DMS 273 (cell line): Measurements from ENCODE around the gene BICD2.

Experiments used
- DNase-seq: peaks from one replicate; lab custom pipeline; 2025; ENCODE audit not compliant: unreplicated experiment; lab: John Stamatoyannopoulos, UW

Gene BICD2

DNA sequence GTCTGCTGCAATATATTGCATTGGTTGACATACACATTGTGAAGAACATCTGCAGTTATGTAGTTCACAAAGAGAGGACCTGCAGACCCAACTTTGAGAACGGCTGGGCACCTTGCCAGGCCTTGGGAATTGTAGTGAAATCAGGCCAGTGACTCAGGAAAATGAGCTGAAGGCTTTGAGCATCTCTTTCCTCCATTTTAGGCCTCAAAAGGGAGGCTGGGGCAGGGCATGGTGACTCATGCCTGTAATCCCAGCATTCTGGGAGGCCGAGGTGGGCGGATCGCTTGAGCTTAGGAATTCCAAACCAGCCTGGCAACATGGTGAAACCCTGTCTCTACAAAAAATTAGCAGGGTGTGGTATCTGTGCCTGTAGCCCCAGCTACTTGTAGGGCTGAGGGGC, 93.3 kb downstream of the BICD2 start:
- DNase-seq, result peak; percentile 57

DNA sequence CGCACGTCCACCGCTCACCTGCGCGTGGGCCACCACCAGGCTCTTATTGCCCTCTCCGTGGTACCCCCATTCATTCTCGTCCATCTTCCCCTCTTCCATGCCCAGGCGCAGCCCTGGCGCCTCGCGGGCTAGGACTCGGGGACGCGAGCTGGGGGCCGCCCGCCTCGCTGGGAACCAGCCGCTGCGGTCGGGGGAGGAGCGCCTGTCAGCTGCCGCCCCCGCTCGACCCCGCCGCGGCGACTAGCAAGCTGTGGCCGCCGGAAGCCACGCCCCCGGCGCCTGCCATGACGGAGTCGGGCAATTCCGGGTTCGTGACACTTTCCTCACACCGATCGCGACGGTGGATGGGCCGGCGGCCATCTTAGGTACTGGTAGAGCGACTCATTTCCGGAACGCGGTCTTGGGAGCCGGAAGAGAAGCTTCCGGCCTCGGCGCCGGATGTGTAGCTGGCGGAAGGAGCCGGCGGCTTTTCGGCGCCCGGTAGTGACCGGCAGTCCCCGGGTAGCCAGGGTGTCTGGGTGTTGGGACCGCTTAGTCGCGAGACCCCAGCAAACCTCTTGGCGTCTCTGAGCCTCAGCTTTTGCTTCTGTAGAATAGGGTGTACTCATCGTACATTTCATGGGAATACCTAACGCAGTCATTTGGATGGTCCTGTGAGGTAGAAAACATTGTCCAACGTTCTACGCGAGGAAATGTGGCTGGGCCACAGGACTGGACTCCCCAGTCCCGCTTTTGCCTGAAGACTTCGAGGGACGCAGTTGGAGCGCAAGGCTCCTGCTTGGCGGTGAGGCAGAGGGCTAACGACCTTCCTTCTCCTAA, 94.5 kb downstream of the BICD2 start, which contains the start of gene IPPK:
Gene IPPK, minus strand, starts transcription at position 242 of the 819 bp plus-strand sequence. Its CDS starts 143 bp downstream, at position 99.
- peak; percentile 99 for DNase-seq

DNA sequence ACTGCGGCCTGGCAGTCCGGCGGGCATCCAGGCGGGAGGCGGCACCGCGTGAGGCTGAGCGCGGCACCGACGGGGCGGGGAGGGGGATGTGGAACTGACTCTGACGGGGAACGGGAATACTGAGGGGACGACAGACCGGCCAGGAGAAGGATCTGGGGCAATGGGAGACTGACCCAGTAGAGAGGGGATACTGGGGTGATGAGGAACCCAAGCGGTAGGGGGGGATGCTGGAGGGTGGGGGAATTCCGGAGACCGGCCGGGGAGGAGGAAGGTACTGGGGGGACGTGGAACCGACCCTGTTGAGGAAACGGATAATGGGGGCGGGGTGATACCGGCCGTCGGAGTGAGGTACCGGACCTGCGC, 95.1 kb downstream of the BICD2 start:
- DNase-seq, result peak; percentile 49

DNA sequence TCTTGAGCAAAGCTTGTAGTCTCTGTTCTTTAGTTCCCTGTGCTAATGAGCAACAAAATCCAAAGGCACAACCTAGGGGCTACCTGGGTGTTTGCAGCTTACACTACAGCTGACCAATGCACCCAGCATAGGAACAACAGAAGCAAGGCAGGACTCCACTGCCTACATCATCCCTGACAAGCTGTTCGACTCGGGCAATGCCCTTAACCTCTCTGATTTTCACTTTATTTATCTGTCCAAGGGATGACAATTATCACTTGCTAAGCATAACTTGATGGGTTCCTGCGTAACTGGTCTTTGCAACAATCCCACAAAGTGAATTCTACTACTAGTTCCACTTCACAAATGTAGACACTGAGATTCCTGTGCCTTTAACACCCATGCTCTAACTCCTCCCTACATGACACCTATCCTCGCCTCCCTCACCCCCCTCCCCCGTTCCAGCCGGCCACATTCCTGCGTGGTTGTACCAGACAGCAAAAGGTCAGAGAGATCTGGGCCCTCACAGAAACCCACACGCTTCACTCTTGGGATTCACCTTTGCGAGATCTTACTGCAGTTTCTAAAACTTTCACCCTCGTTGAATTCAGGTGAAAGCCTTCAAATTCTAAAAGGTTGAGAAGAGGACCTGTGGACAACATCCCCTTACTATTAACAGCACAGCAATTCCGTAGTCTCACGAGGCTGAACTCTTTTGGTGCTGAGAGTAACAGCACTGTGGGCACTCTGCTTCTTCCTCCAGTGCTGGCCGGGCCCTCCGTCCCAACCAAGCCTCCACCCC, 95.7 kb downstream of the BICD2 start:
- DNase-seq, result peak; percentile 39

DNA sequence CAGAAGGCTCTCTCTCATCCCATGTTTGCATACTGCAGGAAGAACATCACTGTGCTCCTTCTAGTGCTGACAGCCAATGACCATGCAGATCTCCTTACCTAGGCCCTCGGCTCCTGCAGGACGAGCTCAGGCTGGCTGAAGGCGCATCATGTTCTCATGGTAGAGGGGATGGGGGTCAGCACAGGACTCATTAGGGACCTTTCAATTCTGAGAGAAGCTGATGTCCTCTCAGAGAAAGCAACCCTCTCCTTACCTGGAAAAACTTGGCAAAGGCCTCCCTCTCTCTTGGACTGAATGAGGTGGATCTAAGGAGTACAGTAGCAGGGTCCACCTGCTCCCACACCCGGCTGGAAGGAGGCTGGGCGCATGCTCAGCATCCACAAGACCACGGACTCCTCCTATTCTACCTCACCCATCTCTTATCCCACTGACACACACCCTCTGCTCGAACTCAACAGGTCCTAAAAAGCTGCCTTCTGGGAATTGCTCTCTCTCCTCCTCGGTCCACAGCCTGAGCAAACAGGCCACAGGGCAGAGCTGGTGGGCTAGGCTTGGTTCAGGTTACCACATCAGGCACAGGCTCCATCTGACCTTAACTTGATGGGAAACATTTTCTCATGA, 97.6 kb downstream of the BICD2 start:
- no peak for DNase-seq

DNA sequence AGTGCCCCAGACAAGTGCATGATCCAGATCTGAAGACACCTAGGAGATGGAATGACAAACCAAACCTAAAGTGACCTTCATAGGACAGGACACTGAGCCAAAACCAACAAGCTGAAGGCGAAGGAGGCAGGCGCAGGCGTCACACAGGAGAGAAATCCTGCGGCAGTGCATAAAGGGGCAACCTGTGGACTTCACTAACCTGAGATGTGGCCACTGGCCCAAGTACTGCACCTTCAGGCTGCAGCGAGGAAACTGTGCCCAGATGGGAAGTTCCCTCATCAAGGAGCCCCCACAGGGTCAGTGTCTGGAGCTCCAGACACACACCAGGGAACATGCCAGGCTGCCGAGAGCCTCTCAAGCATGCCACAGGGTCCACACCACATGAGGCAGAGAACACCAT, 98.4 kb downstream of the BICD2 start:
- no peak for DNase-seq

DNA sequence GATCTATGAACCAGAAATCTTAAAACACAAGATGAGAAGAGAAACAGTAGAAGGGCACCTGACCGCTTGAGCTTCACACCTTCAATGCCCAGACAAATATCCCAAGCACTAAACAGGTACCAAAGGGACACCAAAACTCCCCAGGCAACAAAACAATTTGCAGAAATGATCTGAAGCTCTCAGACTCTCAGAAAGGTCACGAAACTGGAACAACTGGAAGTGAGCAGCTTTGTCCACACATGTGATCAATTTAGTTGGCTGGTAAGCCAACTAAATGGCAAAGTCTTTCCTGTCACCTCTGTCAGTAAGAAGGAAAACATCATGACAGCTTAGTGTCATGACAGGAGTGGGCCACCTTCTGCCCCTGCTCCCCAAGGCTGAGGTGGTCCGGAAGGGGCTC, 98.8 kb downstream of the BICD2 start:
- no peak for DNase-seq

DNA sequence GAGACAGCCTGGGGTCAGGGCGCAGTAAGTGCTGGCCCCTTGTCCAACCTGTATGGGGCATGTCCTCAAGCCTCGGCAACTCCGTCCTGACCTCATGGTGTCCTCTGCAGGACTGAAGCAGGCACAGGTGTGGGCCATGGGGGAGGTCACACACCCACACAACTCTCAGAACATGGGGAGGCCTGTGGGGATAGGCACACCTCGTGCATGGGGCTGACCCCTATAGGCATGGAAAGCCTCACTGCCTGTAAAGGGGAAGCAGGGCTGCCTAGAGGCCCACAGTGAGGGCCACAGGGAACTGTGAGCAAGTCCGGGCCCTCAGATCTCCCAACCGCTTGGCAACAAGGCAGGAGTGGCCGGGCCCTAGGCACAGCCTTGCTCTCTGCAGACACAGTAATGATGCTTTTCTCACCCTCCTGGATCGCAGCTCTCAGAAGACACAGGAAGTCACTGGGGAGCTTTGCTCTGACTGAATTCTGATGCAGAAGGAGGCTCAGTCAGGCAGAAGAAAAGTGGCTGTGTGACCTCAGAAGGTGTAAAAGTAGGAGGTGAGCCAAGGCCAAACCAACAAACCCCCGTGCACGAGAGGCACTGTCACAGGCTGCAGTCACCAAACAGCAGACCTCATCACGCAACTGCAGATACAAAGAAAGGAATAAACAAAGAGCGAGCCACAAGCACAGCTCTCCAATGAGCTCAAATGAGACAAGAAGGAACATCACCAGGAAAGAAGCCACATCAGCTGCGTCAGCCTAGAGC, 100.1 kb downstream of the BICD2 start:
- no peak for DNase-seq

DNA sequence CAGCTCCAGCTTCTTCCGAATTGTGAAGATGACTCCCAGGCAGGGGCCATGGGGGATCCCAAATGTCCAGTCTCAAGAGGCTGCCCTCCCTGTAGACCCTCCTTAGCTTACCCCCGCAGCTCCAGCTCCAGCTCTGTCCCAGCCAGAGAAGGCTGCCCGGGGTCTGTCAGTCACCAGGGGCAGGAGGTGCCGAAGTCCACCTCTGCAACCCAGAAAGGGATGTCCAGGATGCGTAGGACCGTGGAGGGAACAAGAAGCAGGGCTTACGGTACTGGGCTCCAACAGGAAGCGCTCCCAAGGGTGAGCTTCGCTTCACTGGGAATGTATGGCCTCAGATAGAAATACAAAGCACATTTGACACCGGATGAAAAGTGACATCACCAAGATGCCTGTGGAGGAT, 100.7 kb downstream of the BICD2 start:
- no peak for DNase-seq

DNA sequence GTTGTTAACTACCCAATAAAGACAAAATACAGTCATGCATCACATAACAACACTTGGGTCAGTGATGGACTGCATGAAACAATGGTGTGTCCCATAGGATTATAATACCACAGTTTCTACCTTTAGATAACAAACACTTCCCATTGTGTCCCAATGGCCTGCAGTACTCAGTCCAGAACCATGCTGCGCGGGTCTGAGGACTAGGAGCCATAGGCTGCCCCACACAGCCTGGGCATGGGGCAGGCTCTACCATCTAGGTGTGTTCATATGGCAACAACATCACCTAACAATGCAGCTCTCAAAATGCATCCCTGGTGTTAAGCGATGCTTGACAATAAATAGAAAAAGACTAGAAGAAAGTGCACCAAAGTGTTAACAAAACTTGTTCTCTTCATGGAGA, 101.5 kb downstream of the BICD2 start:
- no peak for DNase-seq

DNA sequence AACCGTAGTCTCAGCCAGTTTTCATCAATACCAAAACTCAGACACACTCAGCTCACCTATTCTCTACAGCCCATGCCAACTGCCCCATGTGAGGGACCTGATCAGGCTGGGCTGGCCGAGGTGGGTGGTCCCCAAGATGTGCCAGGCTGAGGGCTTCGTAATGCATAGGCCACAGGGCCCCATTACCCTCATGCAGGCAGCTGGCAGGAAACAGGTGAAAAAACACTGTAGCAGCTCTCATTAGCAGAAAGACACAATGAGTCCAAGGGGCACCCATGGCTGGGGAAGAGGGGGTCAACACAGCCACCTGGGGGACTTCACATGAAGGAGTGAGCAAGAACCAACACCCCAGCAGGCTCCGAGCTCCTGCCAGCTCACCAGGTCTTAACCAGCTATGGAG, 102.9 kb downstream of the BICD2 start:
- DNase-seq, result no peak
